Skeletal muscle tissue (tissue), 4 donors: Measurements from ENCODE around the gene SPAG8. TPM values are rescaled to one million over a fixed set of nuclear protein-coding genes. Genes with fewer than 3 reads are reported as not detected.

ENCODE experiments used
- H3K27ac ChIP-seq: one replicate; pipeline ENCODE4 v1.7.0; 2013; ENCODE audit warnings: mild to moderate bottlenecking, low read depth, low read length, inconsistent platforms
- H3K27me3 ChIP-seq, 3 donors: one replicate each; pipeline ENCODE4 v1.7.0; 2013; ENCODE audit warnings: low read length in 3 of 3; ENCODE audit not compliant: control insufficient read depth in 3 of 3, insufficient read depth in 3 of 3
- H3K36me3 ChIP-seq, 3 donors: one replicate each; pipeline ENCODE4 v1.7.0; 2013; ENCODE audit warnings: low read length in 3 of 3; ENCODE audit not compliant: control insufficient read depth in 3 of 3, insufficient read depth in 3 of 3
- H3K4me1 ChIP-seq, 3 donors: one replicate each; pipeline ENCODE4 v1.7.0; 2013; ENCODE audit warnings: low read length in 3 of 3, mild to moderate bottlenecking in 3 of 3; ENCODE audit not compliant: control insufficient read depth in 3 of 3, insufficient read depth in 3 of 3
- H3K4me3 ChIP-seq, 3 donors: one replicate each; pipeline ENCODE4 v1.7.0; 2013; ENCODE audit warnings: low read length in 3 of 3
- H3K9ac ChIP-seq, 3 donors: one replicate each; pipeline ENCODE4 v1.7.0; 2013; ENCODE audit warnings: low read length in 3 of 3, mild to moderate bottlenecking in 3 of 3, moderate library complexity in 2 of 3, low read depth in 1 of 3
- H3K9me3 ChIP-seq, 3 donors: one replicate each; pipeline ENCODE4 v1.7.0; 2013; ENCODE audit warnings: low read length in 3 of 3; ENCODE audit not compliant: control insufficient read depth in 3 of 3
- total RNA-seq: library from RNA; depleted of rRNA; stranded (reverse); fragments of >200 nt; gene quantifications from one replicate; pipeline ENCODE4 v1.2.3, GENCODE V29; 2014
- donor health status: Osteomylitis.

Gene SPAG8
- total RNA-seq, 1 donor from 2014 or later, result 0.52 TPM

DNA sequence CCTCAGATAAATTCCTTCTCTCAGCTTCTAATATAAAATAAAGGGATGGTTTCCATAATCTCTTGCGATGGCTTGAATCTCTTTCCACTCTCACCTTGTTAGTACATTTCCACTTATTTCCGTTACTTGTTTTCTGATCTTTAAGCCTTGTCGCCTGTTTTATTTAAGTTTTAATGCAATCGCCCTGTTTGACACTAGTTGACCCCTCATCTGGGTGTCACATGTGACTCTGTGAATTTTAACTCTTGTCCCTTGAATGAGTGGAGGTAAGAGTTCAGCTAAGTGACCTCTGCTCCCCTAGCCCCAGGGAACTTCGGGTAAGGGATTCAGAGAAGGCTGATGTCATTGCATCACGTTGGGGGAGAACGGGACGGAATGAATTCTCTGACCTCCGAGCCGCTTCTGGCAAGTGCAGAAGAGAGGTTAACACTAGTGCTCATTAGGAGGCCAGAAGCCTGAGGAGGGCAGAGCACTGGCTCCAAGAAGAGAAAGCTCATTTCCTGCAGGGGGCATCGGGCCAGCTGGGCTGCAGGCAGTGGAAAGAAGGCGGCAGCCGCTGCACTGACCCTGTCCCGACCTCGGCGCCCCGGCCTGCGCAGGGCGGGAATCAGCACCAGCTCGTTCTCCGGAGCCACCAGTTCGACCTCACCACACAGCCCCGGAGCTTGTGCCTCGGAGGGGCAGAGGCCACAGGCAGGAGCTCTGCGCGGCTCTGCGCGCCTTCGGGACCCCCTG is 2.2 kb upstream of the SPAG8 start:
- Histone ChIP-seq H3K27ac (peak overlapping the region; percentile 92), H3K9me3 (no peaks in the 10 kb centered on the region), H3K27me3 (no peaks in the 10 kb centered on the region), H3K9ac (peak overlapping the region; percentile 88 to 99 (median 93)), H3K4me3 (peak overlapping the region; percentile 66 to 93 (median 92)), H3K36me3 (peaks cover 2 to 4% (median 3%) of the 10 kb centered on the region in 3 donors), H3K4me1 (peaks cover 36 to 41% (median 37%) of the 10 kb centered on the region in 3 donors)

DNA sequence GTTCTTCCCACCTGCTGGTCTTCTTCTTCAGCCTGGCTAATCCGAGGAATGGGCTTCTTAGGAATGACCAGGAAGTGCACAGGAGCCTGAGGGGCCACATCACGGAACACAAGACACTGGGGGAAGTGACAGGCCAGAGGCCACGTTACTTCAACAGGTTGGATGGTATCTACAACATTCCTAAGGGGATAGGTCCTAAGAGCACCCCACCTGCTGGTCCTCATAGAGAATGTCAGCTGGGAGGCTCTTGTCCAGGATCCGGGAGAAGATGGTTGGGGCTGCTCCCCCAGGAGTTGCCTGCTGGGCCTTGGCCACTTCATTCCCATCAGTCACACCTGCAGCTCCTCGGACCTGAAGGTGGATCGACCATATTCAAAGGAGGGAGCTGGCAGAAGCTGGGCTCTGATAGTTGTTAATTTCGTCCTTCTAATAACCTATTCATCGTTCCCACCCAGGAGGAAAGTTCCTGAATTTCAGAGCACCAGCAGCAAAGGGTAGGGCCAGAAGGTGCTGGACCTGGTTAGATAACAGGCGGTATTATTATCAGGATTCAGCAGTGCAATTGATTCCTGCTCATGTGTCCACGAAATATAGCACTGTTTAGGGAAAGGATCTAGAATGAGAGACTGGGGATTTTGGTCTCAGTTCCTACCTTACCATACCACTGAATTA is 1.5 kb upstream of the SPAG8 start:
- Histone ChIP-seq H3K4me3 (peak overlapping the region; percentile 42 to 93 (median 66)), H3K4me1 (peaks cover 36 to 41% (median 37%) of the 10 kb centered on the region in 3 donors), H3K27ac (peak overlapping the region; percentile 92), H3K9me3 (no peaks in the 10 kb centered on the region), H3K9ac (peak overlapping the region in 2 of 3 donors; percentile 93 to 99), H3K36me3 (peaks cover 9 to 11% (median 10%) of the 10 kb centered on the region in 3 donors), H3K27me3 (no peaks in the 10 kb centered on the region)

DNA sequence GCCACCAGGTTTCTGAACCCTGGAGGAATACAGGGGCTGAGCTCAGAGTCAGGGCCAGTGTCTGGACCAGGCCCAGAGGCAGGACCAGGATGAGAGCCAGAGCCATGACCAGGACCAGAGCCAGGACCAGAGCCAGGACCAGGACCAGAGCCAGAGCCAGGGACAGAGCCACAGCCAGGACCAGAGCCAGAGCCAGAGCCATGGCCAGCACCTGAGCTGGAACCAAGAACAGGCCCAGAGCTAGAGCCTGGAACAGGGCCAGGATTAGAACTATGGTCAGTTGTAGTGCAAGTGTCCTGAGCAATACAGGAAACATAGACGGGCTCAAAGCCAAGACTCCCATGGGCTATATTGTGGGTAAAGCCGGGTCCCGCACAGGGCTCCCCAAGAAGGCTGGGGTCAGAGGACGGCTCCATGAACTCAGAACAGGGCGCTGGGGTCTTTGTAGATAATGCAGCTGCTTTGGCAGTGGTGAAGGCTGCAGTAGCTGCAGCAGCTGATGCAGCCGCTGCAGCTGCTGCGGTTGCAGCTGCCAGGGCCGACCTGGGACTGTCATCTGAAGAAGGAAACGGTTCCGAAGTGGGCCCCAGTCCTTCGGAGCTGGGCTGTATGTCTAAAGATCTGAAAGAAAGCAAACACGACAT is 559 bp downstream of the SPAG8 start:
- Histone ChIP-seq H3K9ac (peak overlapping the region; percentile 57 to 68 (median 58)), H3K4me3 (peak overlapping the region; percentile 89 to 97 (median 91)), H3K36me3 (peaks cover 20 to 26% (median 25%) of the 10 kb centered on the region in 3 donors), H3K9me3 (no peaks in the 10 kb centered on the region), H3K27ac (peak overlapping the region; percentile 65), H3K27me3 (no peaks in the 10 kb centered on the region), H3K4me1 (peaks cover 36 to 41% (median 37%) of the 10 kb centered on the region in 3 donors)

DNA sequence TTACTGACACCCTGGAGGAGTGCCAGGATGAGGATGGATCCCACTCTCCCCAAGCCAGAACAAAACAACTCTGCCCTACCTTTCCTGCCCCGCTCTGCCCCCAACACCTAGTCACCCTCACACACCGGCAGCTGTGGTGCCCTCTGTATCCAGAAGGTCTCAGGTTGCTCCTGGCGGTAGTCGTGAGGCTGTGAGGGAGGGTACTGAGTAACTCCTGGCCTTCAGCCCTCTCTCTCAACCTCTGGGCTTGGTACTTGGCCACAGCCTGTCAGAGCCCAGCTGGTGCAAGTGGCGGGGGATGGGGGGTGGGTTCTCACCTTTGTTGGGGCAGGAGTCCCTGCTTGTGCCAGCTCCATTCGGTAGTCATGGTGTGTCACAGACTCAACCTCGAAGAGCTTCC is 1.9 kb downstream of the SPAG8 start:
- peaks cover 33 to 39% (median 39%) of the 10 kb centered on the region in 3 donors for H3K36me3 ChIP-seq
- H3K9ac ChIP-seq, result no peak overlapping the region
- no peaks in the 10 kb centered on the region for H3K27me3 ChIP-seq
- H3K4me3 ChIP-seq, result no peak overlapping the region
- H3K9me3 ChIP-seq, result no peaks in the 10 kb centered on the region
- peaks cover 36 to 41% (median 37%) of the 10 kb centered on the region in 3 donors for H3K4me1 ChIP-seq
- no peak overlapping the region for H3K27ac ChIP-seq

DNA sequence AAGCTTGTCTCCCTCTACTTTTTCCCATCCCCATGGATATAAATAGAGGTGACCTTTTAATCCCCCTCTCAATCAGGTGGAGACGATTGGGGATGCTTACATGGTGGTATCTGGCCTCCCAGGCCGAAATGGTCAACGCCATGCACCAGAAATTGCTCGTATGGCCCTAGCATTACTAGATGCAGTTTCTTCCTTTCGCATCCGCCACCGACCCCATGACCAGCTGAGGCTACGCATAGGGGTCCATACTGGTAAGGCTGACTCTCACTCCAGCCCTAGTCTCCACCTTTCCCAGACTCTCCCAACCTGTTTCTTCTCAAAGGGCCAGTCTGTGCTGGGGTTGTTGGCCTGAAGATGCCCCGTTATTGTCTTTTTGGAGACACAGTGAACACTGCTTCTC is 3.6 kb downstream of the SPAG8 start:
- no peaks in the 10 kb centered on the region for H3K27me3 ChIP-seq
- peaks cover 31 to 44% (median 44%) of the 10 kb centered on the region in 3 donors for H3K36me3 ChIP-seq
- no peak overlapping the region for H3K9ac ChIP-seq
- H3K9me3 ChIP-seq, result no peaks in the 10 kb centered on the region
- no peak overlapping the region for H3K27ac ChIP-seq
- no peak overlapping the region for H3K4me3 ChIP-seq
- peaks cover 27 to 28% (median 28%) of the 10 kb centered on the region in 3 donors for H3K4me1 ChIP-seq

DNA sequence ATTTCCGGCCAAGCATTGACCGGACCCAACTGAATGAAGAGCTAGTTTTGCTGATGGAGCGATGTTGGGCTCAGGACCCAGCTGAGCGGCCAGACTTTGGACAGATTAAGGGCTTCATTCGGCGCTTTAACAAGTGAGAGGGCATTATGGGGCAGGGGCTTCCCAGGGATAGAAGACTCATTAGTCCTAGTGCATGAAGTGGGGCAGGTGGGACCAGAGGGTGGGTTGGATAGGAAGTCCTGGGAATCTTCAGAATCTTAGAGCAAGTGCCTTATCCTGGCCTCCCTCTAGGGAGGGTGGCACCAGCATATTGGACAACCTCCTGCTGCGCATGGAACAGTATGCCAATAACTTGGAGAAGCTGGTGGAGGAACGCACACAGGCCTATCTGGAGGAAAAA is 6.0 kb downstream of the SPAG8 start:
- Histone ChIP-seq H3K27me3 (no peaks in the 10 kb centered on the region), H3K4me1 (peaks cover 5 to 14% (median 11%) of the 10 kb centered on the region in 3 donors), H3K36me3 (peaks cover 37 to 58% (median 57%) of the 10 kb centered on the region in 3 donors), H3K9ac (no peak overlapping the region), H3K27ac (no peak overlapping the region), H3K4me3 (no peak overlapping the region), H3K9me3 (no peaks in the 10 kb centered on the region)

DNA sequence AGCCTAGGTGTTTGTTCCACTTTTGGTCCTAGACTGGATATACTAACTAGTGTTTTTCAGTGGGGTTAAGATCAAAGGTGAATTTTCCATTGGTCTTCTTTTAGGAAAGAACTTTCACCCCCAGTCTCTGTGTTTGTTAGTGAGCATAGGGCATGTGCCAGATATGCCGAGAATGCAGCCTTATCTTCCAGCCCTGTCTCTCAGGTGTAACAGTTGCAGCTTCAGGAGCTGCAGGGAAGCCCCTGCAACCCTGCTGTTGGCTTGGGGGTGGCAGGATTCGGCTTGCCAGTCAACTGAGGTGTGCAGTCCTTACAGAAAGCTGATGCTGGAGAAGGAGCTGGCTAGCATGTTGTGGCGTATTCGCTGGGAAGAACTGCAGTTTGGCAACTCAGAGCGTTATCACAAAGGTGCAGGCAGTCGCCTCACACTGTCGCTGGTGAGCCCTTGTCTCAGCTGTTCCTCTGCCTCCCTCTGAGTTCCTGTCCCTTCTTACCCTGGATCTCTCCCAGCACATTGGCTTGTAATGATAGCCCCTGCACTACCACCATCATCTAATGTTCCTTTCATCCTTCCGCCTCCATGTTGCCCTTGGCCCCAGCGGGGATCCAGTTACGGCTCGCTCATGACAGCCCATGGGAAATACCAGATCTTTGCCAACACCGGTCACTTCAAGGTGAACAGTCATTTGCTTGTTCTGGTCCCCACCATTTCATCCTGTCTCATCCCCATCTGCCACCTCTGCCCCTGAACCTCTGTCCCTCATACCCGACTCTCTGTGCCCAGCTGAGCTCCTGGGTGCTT is 10.5 kb downstream of the SPAG8 start:
- Histone ChIP-seq H3K27me3 (no peaks in the 10 kb centered on the region), H3K9ac (no peak overlapping the region), H3K36me3 (peaks cover 26 to 50% (median 42%) of the 10 kb centered on the region in 3 donors), H3K27ac (no peak overlapping the region), H3K4me1 (peaks cover 0 to 19% (median 13%) of the 10 kb centered on the region in 3 donors), H3K9me3 (no peaks in the 10 kb centered on the region), H3K4me3 (no peak overlapping the region)

DNA sequence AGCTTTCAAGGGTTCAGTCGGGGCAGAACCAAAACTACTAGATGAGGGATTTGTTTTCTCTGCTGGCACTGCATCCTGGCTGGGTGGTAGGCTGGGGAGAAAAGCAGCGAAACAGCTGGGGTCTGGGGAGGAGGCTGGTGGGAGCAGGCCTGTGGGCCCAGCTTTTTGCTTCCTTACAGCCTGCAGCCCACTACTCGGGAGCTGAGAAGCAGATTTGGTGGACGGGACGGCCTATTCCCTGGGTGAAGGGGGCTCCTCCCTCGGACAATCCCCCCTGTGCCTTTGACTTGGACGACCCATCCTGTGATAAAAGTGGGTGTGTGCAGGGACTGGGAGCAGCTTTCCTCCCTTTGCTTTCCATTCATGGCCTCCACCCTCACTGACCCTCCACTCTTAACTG is 11.5 kb downstream of the SPAG8 start:
- Histone ChIP-seq H3K4me3 (no peak overlapping the region), H3K27ac (no peak overlapping the region), H3K27me3 (no peaks in the 10 kb centered on the region), H3K36me3 (peaks cover 16 to 40% (median 33%) of the 10 kb centered on the region in 3 donors), H3K4me1 (peaks cover 0 to 24% (median 13%) of the 10 kb centered on the region in 3 donors), H3K9me3 (no peaks in the 10 kb centered on the region), H3K9ac (no peak overlapping the region)

DNA sequence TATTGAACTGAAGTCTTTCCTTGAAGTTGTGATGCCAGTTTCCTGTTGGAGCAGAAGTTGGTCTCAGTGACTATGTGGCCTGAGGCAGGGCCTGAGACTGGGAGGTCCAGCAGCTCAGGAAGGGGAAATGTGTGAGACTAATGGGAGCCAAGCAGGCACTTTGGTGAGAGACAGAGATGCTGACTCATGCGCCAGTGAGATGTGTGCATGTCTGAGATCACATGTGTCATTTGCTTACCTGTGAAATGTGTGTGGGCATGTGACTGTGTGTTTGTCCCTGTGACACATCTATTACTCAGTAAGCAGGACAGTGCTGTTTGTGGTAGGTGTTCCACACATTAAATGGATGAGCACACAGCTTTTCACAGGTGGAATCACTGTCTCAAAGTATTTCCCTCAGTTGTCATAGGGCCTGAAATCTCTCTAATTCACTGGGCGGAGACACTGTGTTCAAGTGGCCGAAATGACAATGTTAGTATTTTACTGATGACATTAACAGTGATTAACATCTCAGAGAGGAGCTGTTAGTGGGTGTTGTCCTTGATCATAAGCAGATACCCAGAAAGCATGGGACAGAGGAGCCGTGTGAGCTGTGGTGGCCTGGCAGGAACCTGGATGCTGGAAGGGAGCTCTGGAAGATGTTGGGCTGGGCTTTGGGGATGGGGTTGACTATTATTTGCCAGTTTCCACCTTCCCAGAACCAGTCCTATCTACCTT is 13.2 kb downstream of the SPAG8 start:
- Histone ChIP-seq H3K4me3 (no peak overlapping the region), H3K9ac (no peak overlapping the region), H3K9me3 (no peaks in the 10 kb centered on the region), H3K4me1 (peaks cover 6 to 37% (median 19%) of the 10 kb centered on the region in 3 donors), H3K27me3 (no peaks in the 10 kb centered on the region), H3K27ac (no peak overlapping the region), H3K36me3 (peaks cover 13 to 34% (median 26%) of the 10 kb centered on the region in 3 donors)
